IPS-18c (cell line): Measurements from ENCODE around the gene SENP5.
A peak's percentile ranks its signal among the peaks of the same experiment; 100 is the strongest.
"Not testable (repeated sequence)": the region's sequence is repeated elsewhere in the genome, so short reads cannot be mapped to it uniquely, and the experiment has no call there.

Experiments
- H3K4me3 ChIP-seq: 2 replicates; pipeline ENCODE4 v1.7.0; 2013; ENCODE audit warnings: low read depth, mild to moderate bottlenecking, low read length, moderate library complexity; ENCODE audit not compliant: insufficient read depth
- H3K9me3 ChIP-seq: one replicate; pipeline ENCODE4 v1.6.1; 2013; ENCODE audit warnings: mild to moderate bottlenecking, low read length, moderate library complexity; ENCODE audit not compliant: control insufficient read depth, insufficient read depth

Gene SENP5

DNA sequence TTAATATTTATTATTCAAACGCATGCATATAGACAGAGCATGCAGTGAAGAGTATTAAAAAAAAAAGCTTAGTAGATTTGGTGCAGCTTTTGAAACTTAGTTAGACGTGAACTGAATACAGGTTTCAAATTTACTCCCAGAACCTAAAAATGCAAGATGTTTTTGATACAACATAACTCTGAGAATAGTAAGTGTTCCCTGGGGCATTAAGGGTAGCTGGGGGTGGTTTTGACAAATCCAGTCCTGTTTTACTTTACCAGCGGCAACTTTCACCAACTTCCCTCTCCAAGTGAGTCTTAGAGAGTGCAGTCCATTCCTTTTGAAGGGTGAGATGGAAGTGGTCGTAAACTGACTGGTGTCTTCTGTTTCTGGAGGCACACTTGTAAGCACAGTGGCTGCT lies 63.4 kb downstream of the SENP5 start:
- no peaks in the 10 kb centered on the region for H3K9me3 ChIP-seq
- H3K4me3 ChIP-seq, result no peak overlapping the region

DNA sequence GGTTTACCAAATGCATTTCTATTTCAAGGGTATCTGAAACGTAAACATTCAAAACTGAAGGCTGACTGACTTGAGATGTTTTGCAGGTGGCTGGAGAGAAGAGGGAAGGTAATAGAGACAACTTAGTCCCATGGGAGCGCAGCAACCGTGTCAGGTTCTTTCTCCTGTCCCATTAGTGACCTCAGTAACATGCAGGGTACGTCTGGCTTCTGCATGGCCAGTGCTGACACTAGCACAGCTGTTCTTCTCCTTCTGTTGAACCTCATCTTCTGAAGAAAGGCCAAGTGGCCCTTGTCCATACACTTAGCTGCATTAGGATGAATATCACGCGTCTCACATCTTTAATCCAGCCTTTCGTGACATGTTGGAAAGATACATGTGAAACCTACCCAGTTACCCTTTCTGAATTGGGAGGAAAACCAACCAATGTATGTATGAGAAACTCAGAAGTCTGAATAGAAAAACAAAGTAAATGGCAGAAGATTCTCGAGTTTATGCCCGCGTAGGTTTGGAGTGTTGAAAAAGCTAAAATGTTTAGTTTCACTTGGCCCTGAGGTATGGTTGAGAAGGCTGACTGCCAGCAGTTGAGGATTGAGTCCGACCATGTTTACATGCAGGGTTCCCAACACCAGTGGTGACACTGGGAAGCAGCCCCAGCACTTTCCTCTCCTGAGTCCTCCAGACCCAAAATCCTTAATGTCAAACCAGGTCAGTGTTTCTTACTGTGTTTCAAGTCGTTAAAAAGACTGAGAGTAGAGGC lies 64.3 kb downstream of the SENP5 start:
- H3K4me3 ChIP-seq, result no peak overlapping the region
- H3K9me3 ChIP-seq, result no peaks in the 10 kb centered on the region

DNA sequence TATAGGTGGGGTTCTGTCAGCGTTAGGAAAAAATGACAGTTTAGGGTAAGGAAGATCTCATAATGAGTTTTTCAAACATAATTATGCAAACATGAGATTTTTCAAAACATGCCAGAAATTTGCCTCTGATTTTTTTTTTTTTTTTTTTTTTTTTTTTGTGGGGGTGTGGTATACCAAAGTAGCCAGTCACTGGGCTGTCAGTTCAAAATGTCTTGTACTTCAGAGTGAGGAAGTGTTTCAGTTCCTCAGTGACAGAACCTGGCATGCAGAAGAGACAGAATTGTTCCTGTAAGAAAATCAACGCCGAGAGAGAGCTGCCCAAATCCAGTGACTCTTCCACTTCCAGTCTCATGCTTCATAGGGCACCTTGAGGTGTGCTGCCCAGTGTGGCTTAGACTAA lies 64.9 kb downstream of the SENP5 start:
- H3K4me3 ChIP-seq, result no peak overlapping the region
- H3K9me3 ChIP-seq, result no peaks in the 10 kb centered on the region

DNA sequence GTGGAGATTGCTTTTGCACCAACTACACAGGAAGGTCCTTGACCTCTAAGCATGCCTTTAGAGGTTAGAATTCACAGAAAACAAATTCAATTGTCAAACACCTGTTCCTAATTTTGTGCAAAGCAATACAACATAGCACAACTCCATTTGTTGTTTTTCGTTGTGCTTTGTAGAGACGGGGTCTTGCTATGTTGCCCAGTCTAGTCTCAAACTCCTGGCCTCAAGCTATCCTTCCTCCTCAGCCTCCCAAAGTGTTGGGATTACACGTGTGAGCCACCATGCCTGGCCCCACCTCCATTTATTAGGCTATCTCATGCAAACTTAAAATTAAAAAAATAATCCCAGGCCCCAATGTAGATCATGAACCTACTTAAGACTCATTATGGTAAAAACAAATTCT lies 68.6 kb downstream of the SENP5 start:
- Histone ChIP-seq H3K4me3 (no peak overlapping the region), H3K9me3 (no peaks in the 10 kb centered on the region)

DNA sequence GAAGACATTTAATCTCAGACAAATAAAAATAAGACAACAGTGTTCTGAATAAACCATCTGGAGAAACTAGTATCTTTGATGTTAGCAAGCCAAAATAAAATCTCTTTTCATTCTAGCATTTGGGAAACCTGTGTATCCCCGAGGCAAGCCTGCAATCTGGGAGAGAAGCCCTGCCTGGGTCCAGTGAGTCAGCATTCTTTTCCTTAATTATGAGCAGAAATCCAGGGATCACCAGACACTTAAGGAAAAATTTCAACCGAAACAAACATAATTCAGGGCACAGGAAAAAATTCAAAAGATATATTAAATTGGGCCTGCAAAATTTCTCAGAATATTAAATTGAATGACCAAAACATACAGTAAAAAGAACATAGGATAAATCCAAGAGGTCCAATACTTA lies 70.4 kb downstream of the SENP5 start:
- Histone ChIP-seq H3K9me3 (no peaks in the 10 kb centered on the region), H3K4me3 (no peak overlapping the region)

DNA sequence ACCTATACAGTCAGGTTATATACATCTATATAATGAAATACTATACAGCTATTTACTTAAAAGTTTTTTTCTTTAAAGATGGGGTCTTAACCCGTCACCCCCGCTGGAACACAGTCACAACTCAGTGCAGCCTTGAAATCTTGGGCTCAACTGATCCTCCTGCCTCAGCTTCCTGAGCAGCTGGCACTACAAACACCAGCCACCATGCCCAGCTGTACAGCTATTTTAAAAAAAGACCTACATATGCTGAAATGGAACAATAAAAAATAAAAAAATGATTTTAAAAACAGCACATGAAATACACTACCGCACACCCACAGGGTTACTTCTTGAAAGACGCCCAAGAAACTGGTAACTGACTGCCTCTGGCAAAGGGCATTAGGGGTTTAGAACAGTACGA lies 70.9 kb downstream of the SENP5 start:
- H3K4me3 ChIP-seq, result no peak overlapping the region

DNA sequence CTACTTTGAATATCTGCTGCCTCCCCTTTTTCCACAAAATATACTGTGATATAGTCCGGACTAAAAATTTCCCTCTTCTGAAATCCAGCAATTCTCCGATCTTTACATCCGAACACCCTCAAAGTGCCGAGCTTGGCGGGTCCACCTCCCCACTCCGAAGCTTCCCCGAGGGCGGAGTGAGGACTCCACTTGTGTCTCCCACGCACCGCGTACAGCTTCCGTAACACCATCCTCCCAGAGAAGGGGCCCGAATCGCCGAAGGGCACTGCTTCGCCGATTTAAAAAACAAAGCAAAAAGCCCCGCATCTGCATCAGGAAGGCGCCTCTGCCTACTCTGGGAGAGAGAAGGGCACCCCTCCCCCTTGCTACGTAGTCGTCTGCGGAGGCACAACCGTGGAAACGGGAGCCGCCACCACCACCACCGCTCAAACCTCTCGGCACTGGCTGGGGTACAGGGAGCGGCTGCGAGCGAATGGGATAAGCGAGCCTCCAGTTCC lies 74.1 kb downstream of the SENP5 start:
- no peaks in the 10 kb centered on the region for H3K9me3 ChIP-seq

More for the DNA sequence above, 70.9 kb downstream of the SENP5 start:
- H3K9me3 ChIP-seq, result no peaks in the 10 kb centered on the region

DNA sequence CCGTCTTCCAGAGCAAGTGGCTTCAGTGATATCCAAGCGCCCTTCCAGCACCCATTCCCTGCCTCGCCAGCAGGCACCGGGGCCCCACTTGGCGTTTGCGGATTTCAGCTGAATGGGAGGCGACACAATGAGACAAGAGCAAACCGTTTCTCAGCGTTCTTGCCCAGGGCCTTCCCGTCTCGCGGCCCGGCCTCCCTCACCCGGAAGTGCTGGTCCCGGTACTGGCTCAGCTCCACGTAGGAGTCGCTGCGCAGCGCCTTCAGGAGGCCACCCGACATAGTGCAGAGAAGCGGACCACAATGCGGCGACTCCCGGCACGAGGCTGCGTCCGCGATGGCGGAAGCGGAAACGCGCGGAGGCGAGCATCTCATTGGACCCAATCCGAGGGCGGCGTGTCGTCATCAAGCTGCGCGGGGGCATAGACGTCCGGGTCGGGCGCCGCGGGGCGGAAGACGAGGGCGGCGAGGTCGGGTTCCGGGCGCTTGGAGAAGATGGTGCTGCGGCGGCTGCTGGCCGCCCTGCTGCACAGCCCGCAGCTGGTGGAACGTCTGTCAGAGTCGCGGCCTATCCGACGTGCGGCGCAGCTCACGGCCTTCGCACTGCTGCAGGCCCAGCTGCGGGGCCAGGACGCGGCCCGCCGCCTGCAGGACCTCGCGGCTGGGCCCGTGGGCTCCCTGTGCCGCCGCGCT lies 74.7 kb downstream of the SENP5 start, which contains the start of gene NCBP2:
Gene NCBP2, minus strand, starts transcription at position 303 of the 689 bp plus-strand sequence. Its CDS starts 25 bp downstream, at position 278.
- Histone ChIP-seq H3K4me3 (peak within 1 kb of the TSS; percentile 81), H3K9me3 (no peaks in the 10 kb centered on the region)

More for the DNA sequence above, 74.1 kb downstream of the SENP5 start:
- H3K4me3 ChIP-seq, result peak overlapping the region; percentile 81

DNA sequence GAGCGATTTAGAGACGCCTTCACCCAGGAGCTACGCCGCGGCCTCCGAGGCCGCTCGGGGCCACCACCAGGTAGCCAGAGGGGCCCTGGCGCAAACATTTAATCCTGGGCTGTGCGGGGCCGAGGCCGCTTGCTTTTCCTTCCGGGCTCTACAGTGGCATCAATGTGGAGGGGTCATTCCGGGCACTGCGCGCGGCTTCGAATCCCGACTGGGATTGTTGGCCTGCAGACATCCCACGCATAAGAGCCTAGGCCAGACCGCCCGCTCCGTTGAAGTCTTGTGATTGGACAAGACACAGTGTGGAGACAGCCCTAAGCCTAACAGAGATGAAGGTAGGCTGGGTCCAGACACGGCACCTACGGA lies 75.2 kb downstream of the SENP5 start:
- peak overlapping the region; percentile 81 for H3K4me3 ChIP-seq
- no peaks in the 10 kb centered on the region for H3K9me3 ChIP-seq

DNA sequence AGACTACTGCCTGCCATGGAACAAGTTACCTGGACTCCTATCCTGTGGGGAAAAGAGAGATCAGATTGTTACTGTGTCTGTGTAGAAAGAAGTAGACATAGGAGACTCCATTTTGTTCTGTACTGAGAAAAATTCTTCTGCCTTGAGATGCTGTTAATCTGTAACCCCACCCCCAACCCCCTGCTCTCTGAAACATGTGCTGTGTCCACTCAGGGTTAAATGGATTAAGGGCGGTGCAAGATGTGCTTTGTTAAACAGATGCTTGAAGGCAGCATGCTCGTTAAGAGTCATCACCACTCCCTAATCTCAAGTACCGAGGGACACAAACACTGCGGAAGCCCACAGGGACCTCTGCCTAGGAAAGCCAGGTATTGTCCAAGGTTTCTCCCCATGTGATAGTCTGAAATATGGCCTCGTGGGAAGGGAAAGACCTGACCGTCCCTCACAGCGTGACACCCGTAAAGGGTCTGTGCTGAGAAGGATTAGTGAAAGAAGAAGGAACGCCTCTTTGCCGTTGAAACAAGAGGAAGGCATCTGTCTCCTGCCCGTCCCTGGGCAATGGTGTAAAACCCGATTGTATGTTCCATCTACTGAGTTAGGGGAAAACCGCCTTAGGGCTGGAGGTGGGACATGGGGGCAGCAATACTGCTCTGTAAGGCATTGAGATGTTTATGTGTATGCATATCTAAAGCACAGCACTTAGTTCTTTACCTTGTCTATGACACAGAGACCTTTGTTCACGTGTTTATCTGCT lies 76.5 kb downstream of the SENP5 start:
- H3K4me3 ChIP-seq, result peak overlapping the region; percentile 34; the same call in 1 of the 2 replicates
- not testable (repeated sequence) for H3K9me3 ChIP-seq

DNA sequence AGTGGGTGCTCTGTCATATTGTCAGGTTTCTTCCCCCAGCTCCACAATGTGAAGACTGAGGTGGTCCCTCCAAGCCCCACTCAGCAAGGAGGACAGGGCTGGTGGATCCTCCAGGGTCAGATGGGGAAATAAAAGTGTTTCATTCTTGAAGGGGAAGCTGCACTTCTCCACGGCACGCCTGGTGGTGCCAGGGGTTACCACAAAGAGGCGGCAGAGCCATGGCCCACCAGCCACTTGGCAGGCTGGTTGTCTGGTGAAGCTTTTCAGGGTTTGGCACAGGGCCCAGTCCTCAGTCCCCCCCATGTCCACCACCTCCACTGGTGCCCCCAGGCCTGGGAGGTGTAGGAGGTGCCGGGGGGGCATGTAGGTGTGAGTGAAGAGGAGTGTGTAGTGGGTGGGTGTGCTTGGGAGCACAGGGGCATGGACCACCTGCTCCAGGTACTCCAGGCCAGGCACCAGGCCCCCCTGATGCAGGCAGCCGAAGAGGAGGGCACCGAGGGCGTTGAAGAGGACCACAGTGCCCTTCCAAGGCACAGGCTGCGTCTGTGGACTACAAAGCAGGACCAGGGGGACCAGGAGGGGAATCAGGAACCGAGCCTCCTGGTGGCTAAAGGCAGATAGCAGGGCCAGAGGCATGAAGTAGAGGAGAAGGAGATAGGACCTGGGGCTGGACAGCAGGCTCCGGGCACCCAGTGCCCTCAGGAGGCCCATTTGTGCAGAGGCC lies 79.6 kb downstream of the SENP5 start:
- no peak overlapping the region for H3K4me3 ChIP-seq
- H3K9me3 ChIP-seq, result no peaks in the 10 kb centered on the region

DNA sequence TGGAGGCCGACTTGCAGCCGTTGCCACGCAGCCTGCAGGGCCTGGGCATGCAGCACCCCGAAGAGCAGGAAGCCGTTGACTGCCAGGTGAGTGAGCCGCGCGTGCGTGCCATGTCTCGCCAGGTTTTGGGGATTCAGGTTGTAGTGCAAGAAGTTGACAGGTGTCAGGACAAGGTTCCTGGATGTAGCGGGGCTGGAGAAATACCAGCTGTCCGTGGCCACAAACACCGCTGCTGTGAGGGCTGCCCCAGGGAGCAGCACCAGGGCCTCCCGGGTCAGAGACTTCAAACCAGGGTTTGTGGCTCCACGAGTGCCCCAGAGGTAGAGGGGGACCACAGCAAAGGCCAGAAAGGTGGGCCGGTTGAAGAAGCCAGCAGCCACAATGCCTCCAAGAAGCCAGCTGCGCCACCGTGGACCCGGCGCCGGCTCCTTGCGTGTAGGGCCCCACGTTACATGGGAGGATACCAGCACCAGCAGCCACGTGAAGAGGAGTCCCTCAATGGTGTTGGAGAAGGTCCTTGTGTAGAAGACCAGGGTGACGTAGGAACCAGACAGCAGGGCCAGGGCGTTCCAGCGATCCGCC lies 80.2 kb downstream of the SENP5 start:
- Histone ChIP-seq H3K4me3 (no peak overlapping the region), H3K9me3 (no peaks in the 10 kb centered on the region)

DNA sequence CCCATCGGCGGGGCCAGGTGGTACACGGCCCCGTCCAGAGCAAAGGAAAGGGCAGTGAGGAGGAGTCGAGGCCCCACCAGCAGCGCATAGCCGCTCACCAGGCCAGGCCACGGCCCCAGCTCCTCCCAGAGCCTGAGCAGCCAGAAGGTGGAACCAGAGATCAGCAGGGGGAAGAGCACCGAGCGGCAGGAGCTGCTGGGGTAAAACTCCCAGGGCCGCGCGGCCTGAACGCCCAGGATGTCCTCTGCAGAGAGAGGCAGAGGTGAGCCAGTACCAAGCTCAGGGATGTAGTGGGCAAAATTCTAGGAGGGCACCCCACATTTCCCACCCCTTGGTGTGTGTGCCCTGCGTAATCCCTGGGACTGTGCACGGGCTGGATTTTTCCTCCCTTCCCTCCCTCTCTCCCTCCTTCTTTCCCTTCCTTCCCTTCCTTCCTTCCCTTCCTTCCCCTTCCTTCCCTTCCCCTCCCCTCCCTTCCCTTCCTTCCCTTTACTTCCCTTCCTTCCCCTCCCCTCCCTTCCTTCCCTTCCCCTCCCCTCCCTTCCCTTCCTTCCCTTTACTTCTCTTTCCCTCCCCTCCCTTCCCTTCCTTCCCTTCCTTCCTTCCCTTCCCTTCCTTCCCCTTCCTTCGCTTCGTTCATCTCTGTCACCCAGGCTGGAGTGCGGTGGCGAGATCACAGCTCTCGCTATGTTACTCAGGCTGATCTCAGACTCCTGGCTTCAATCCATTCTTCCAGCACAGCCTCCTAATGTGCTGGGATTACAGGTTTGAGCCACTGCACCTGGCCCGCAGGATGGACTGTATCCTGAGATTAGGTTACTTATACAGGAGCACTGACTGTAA lies 80.9 kb downstream of the SENP5 start:
- H3K9me3 ChIP-seq, result no peaks in the 10 kb centered on the region
- no peak overlapping the region for H3K4me3 ChIP-seq

DNA sequence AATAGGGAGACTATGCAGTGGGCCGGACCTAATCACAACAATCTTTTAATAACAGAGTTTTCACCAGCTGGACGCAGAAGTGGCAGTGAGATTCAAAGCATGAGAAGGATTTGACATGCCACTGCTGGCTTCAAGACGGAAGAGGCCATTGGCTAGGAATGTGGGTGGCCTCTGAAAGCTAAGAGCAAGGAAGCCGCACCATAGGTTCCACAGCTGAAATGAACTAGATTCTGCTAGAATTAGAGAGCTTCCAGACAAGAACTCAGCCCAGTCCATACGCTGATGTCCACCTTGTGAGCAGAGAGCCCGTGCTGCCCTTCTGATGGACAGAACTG lies 81.5 kb downstream of the SENP5 start:
- Histone ChIP-seq H3K9me3 (no peaks in the 10 kb centered on the region), H3K4me3 (no peak overlapping the region)

DNA sequence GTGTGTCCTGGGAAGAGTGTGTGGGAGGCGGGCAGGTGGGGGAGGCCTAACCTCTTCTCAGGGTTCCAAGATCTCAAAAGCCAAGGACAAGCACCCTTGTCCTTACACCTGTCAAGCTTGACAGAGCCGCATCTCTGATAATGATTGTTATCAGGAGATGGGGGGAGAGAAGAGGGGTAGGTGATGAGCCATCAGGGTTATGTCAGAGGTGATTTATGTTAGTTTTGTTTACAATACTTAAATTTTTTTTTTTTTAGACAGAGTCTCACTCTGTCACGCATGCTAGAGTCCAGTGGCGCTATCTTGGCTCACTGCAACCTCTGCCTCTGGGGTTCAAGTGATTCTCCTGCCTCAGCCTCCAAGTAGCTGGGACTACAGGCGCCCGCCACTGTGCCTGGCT lies 82.0 kb downstream of the SENP5 start:
- no peak overlapping the region for H3K4me3 ChIP-seq
- H3K9me3 ChIP-seq, result no peaks in the 10 kb centered on the region

DNA sequence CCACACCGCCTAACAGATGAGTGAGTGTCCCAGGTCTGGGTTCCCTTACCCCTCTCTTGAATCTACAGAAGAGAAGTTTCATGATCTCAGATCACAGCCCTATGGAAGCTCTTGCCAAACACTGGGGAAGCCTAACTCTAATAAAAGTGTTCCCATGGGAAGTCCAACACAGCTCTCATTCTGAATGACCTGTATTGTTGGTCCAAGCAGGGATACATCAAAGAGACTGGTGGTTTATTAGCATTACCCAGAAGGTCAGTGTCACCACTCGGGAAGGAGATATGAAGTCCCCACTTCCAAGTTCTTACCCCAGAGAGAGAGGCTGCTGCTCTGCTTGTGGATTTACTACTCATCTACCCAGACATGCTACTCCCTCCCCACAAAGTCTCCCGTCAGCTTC lies 83.7 kb downstream of the SENP5 start:
- Histone ChIP-seq H3K9me3 (no peaks in the 10 kb centered on the region), H3K4me3 (no peak overlapping the region)
